RWPE1 (cell line): ENCODE results near the gene PCSK1N.

ENCODE experiments used
- CTCF ChIA-PET: fragments of 350-600 bp; sonication (Branson Sonifier 250); formaldehyde crosslinking; extraction: SDS; loops from one replicate; lab custom pipeline; 2021; lab: Yijun Ruan, JAX
- POLR2A ChIA-PET: fragments of 400-600 bp; formaldehyde crosslinking; extraction: SDS; loops from one replicate; lab custom pipeline; 2020; ENCODE audit warnings: antibody characterized with exemption; ENCODE audit not compliant: low non-redundant PET; lab: Yijun Ruan, JAX
- DNase-seq: peaks from one replicate; pipeline ENCODE4 v3.0.0; 2012; ENCODE audit warnings: low spot score
- H3K27ac ChIP-seq: fragments of 450-650 bp; 2 replicates; pipeline ENCODE4 v1.5.1; 2017
- TF ChIP-seq, protein P1 (sequence below): fragments of 450-650 bp; conservative IDR thresholded peaks from 2 replicates; pipeline ENCODE4 v1.5.1; 2017; ENCODE audit warnings: low read depth, mild to moderate bottlenecking

The PCSK1N gene

DNA sequence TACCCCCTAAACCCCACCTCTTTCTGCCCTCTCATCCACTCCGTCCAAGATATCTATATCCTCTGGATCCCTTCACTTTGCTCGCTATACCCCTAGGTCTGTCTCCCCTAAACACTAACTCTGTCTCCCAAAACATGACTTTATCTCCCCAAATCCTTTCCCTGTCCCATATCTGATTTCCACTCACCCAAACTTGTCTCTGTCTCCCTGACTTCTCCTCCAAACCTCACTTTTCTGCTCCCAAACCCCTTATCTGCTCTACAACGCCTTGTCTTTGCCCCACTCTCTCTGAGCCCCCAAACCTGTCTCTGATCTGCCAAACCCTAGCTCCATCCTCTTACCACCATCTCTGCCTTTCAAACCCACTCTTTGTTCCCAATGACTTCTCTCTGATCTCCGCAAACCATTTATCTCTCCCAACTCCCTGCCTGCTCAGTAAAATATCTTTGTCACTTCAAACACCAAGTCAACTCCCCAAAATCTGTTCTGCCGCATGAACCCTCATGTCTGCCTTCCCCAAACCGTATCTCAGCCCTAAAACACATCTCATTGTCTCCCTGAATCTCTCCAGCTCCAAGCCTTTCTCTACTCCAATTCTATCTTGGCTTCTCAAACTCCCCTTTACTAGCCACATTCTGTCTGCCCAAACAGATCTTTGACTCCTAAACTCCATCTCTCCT is 48.4 kb downstream of the PCSK1N start:
- no peak overlapping the region for H3K27ac ChIP-seq
- CTCF ChIA-PET = interaction anchor here (0.5 kb wide), 1 partner anchor 23 kb away, joined by 3 read pairs; no protein-coding TSS in a partner anchor
- TF ChIP-seq, protein P1, sequence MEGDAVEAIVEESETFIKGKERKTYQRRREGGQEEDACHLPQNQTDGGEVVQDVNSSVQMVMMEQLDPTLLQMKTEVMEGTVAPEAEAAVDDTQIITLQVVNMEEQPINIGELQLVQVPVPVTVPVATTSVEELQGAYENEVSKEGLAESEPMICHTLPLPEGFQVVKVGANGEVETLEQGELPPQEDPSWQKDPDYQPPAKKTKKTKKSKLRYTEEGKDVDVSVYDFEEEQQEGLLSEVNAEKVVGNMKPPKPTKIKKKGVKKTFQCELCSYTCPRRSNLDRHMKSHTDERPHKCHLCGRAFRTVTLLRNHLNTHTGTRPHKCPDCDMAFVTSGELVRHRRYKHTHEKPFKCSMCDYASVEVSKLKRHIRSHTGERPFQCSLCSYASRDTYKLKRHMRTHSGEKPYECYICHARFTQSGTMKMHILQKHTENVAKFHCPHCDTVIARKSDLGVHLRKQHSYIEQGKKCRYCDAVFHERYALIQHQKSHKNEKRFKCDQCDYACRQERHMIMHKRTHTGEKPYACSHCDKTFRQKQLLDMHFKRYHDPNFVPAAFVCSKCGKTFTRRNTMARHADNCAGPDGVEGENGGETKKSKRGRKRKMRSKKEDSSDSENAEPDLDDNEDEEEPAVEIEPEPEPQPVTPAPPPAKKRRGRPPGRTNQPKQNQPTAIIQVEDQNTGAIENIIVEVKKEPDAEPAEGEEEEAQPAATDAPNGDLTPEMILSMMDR = no peak
- DNase-seq = no peak
- POLR2A ChIA-PET = no interaction called here

DNA sequence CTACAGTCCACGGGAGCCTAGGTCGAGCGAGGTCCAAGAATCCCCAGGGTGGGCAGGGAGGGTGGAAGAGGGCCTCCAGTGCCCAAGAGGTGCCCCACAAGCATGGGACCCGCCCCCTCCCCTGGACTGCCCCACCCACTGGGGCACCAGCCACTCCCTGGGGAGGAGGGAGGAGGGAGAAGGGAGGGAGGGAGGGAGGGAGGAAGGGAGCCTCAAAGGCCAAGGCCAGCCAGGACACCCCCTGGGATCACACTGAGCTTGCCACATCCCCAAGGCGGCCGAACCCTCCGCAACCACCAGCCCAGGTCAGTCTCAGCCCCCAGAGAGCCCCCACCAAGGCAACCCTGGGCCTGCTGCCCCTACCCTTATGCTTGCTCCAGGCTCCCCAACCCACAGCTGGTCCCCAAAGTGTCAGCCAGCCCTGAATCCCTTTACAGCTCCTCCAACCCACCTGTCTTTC is 49.0 kb downstream of the PCSK1N start, which contains the start of gene GATA1:
Gene GATA1, plus strand, starts transcription at position 250 of the 460 bp plus-strand sequence. CDS start 4,520 bp downstream, outside the sequence.
- CTCF ChIA-PET = interaction anchor here (0.5 kb wide), 1 partner anchor 22 kb away, joined by 3 read pairs; no protein-coding TSS in a partner anchor
- DNase-seq = no peak
- TF ChIP-seq, protein P1 = no peak
- H3K27ac ChIP-seq = no peak within 1 kb of the TSS
- POLR2A ChIA-PET = no interaction called here

DNA sequence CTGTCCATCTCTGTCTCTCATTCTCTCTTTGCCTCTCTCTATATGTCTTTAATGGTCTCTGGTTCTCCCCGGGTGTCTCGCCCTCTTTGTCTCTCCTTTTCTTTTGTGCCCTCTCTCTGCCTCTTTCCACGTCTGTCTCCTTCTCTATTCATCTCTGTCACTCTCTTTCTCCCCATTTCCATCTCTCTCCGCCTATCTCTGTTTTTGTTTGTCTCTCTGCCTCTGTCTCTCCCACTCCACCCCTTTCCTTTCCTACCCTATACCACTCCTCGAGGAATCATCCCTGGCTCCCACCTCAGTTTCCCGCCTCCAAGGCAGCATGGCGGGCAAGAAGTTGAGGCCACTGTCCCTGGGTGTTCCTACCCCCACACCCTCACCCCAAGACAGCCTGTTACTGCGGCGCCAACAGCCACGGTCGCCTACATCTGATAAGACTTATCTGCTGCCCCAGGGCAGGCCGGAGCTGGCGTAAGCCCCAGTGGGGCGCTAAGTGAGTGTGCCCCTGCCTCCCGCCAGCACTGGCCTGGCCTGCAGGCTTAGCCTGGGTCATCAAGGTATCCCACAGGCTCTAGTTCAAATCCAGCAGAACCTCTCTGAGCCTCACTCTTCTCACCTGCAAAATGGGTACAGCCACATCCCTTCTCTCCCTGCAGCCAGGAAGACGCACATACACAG is 49.7 kb downstream of the PCSK1N start:
- CTCF ChIA-PET = no interaction called here
- POLR2A ChIA-PET = no interaction called here
- no peak overlapping the region for H3K27ac ChIP-seq
- TF ChIP-seq, protein P1 = no peak
- DNase-seq = no peak

DNA sequence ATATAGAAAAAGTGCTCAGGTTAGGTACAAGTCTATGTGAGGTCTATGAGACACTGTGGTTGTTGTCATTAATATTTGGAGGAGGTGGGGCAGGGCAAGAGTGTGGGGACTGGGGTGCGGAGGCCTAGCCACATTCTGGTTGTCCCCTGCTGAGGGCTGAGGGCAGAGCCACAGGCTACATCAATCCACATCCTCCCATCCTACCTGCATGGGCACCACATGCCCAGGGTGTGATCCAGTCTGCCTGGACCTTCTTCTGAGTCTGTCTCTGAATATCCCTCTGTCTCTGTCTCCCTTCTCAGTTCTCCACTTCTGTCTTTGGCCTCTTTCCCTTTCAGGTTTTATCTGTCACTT is 50.2 kb downstream of the PCSK1N start:
- H3K27ac ChIP-seq = no peak overlapping the region
- ChIA-PET CTCF (no interaction called here), POLR2A (no interaction called here)
- DNase-seq = no peak
- TF ChIP-seq, protein P1 = no peak

DNA sequence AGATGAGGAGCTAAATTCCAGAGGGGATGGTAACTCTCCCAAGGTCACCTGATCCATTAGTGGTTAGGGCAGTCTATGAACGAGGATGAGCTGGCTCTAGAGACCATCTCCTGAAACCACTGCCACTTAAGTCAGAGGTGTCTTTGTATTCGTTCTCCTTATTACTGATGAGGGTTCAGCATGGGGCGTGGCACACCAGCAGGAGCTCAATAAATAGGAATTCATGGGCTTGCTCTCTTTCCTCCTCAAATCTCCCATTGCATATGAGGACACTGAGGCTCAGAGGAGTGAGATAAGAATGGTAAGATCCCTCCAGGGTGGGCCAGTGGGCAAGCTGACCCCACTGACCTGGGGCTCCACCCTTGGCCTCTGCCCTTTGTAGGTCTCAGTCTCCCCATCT is 50.7 kb downstream of the PCSK1N start:
- POLR2A ChIA-PET = no interaction called here
- DNase-seq = no peak
- CTCF ChIA-PET = no interaction called here
- TF ChIP-seq, protein P1 = no peak
- H3K27ac ChIP-seq = no peak overlapping the region

DNA sequence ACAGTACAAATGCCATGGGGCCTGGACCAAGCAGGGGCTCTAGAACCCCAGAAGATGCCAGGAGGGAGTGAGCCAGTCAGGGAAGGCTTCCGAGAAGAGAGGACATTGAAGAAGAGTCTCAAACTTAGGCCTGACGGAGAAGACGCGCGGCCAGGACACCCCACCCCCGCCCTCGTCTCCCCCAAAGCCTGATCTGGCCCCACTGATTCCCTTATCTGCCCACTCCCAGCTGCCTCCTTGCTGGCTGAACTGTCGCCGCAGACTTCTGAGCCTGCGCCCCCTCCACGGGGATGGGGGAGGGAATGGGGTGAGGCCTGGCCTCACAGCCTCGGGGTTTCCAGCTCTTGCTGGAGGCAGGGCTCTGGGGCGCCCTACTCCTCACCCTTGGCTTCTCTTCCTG is 52.6 kb downstream of the PCSK1N start:
- ChIA-PET CTCF (no interaction called here), POLR2A (no interaction called here)
- no peak for DNase-seq
- TF ChIP-seq, protein P1 = no peak
- no peak overlapping the region for H3K27ac ChIP-seq
